ENCODE data around the gene HSPG2.
"Not testable (repeated sequence)": the region's sequence is repeated elsewhere in the genome, so short reads cannot be mapped to it uniquely, and the experiment has no call there.

Gene HSPG2

GRCh38 chr1:21955501-21956281 lies 18.6 kb upstream of the HSPG2 start:
- peak in 1 of 4 experiments; percentile 29 for DNase-seq

- no peak for DNase-seq
Observed at GRCh38 chr1:21955058-21955457, 17.9 kb upstream of the HSPG2 start.

GRCh38 chr1:21952786-21953520 lies 15.8 kb upstream of the HSPG2 start:
- no peak for DNase-seq

- no peak for DNase-seq
Observed at GRCh38 chr1:21951226-21951870, 14.2 kb upstream of the HSPG2 start.

- DNase-seq: no peak
Observed at GRCh38 chr1:21950734-21951133, 13.6 kb upstream of the HSPG2 start.

- no peak for DNase-seq
Observed at GRCh38 chr1:21946836-21947587, 9.9 kb upstream of the HSPG2 start.

- no peak for DNase-seq
Observed at GRCh38 chr1:21944733-21945073, 7.6 kb upstream of the HSPG2 start.

GRCh38 chr1:21942959-21943640 lies 6.0 kb upstream of the HSPG2 start:
- DNase-seq: not testable (repeated sequence)

GRCh38 chr1:21942464-21942863 lies 5.4 kb upstream of the HSPG2 start:
- no peak for DNase-seq

GRCh38 chr1:21941370-21941769 lies 4.3 kb upstream of the HSPG2 start:
- no peak for DNase-seq

- DNase-seq: no peak
Observed at GRCh38 chr1:21940492-21940891, 3.4 kb upstream of the HSPG2 start.

GRCh38 chr1:21939650-21940374 lies 2.7 kb upstream of the HSPG2 start:
- peak; percentile 62 to 84 (median 75) for DNase-seq

- peak in 2 of 4 experiments; percentile 20 to 32 for DNase-seq
Observed at GRCh38 chr1:21938732-21939538, 1.8 kb upstream of the HSPG2 start.

- DNase-seq: peak; percentile 73 to 91 (median 82)
Observed at GRCh38 chr1:21937372-21938121, 437 bp upstream of the HSPG2 start.

GRCh38 chr1:21936366-21937031 lies 611 bp downstream of the HSPG2 start:
- peak in 2 of 4 experiments; percentile 23 to 37 for DNase-seq

GRCh38 chr1:21935891-21936365 lies 1.2 kb downstream of the HSPG2 start:
- DNase-seq: no peak

GRCh38 chr1:21935393-21935804 lies 1.7 kb downstream of the HSPG2 start:
- DNase-seq: no peak

- DNase-seq: no peak
Observed at GRCh38 chr1:21933397-21934248, 3.5 kb downstream of the HSPG2 start.

All from suppressor macrophage (primary cell).